Lower leg skin (tissue), 3 donors: ENCODE measurements around the gene C1orf87.

Experiments
- POLR2A ChIP-seq, 2 donors: fragments of 450-650 bp; IDR thresholded peaks; one replicate each; pipeline ENCODE4 v1.6.1; 2016 to 2017; ENCODE audit warnings: antibody characterized with exemption in 2 of 2, mild to moderate bottlenecking in 1 of 2, moderate library complexity in 1 of 2
- TF ChIP-seq, protein P1 (sequence below), 3 donors: fragments of 450-650 bp; IDR thresholded peaks; one replicate each; pipeline ENCODE4 v1.5.1; 2016; ENCODE audit warnings: antibody characterized with exemption in 3 of 3, mild to moderate bottlenecking in 3 of 3, moderate library complexity in 2 of 3

GRCh38 chr1:60041783-60042182, 31.8 kb downstream of the C1orf87 start:
- TF ChIP-seq POLR2A (IDR thresholded peaks at IDR 0.05) = no peak
- TF ChIP-seq, protein P1, sequence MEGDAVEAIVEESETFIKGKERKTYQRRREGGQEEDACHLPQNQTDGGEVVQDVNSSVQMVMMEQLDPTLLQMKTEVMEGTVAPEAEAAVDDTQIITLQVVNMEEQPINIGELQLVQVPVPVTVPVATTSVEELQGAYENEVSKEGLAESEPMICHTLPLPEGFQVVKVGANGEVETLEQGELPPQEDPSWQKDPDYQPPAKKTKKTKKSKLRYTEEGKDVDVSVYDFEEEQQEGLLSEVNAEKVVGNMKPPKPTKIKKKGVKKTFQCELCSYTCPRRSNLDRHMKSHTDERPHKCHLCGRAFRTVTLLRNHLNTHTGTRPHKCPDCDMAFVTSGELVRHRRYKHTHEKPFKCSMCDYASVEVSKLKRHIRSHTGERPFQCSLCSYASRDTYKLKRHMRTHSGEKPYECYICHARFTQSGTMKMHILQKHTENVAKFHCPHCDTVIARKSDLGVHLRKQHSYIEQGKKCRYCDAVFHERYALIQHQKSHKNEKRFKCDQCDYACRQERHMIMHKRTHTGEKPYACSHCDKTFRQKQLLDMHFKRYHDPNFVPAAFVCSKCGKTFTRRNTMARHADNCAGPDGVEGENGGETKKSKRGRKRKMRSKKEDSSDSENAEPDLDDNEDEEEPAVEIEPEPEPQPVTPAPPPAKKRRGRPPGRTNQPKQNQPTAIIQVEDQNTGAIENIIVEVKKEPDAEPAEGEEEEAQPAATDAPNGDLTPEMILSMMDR (IDR thresholded peaks at IDR 0.05) = no peak
